Neural cell (in vitro differentiated cells): ENCODE data around the gene ALDH1A1.

ENCODE experiments used
- CTCF ChIP-seq: fragments of 450-650 bp; IDR thresholded peaks from 2 replicates; pipeline ENCODE4 v1.5.1; 2014; ENCODE audit warnings: antibody characterized with exemption, mild to moderate bottlenecking, moderate library complexity; ENCODE audit not compliant: poor library complexity, severe bottlenecking
- REST ChIP-seq: IDR thresholded peaks from 2 replicates; pipeline ENCODE4 v1.6.1; 2012; ENCODE audit warnings: borderline replicate concordance

GRCh38 chr9:72917892-72918509 is 34.9 kb downstream of the ALDH1A1 start:
- TF ChIP-seq CTCF = no peak
- TF ChIP-seq REST = no peak
